Measurements from ENCODE around the gene GPR12.

Gene GPR12

GRCh38 chr13:26759907-26760831 lies at the start of gene GPR12:
Gene GPR12 (minus strand): TSS chr13:26760786. CDS start chr13:26759827, 959 bp downstream.
- DNase-seq: peak in 2 of 14 donors; percentile 6 to 68

GRCh38 chr13:26810095-26810494 lies 49.5 kb upstream of the GPR12 start:
- DNase-seq: no peak

- DNase-seq: no peak
Observed at GRCh38 chr13:26806891-26807290, 46.3 kb upstream of the GPR12 start.

- peak in 1 of 14 donors; percentile 62 for DNase-seq
Observed at GRCh38 chr13:26787961-26788360, 27.4 kb upstream of the GPR12 start.

- DNase-seq: peak in 1 of 14 donors; percentile 83
Observed at GRCh38 chr13:26786651-26787295, 26.2 kb upstream of the GPR12 start.

- peak in 3 of 14 donors; percentile 1 to 54 (median 2) for DNase-seq
Observed at GRCh38 chr13:26785838-26786630, 25.4 kb upstream of the GPR12 start.

GRCh38 chr13:26784704-26785639 lies 24.4 kb upstream of the GPR12 start:
- no peak for DNase-seq

- DNase-seq: no peak
Observed at GRCh38 chr13:26780411-26780810, 19.8 kb upstream of the GPR12 start.

GRCh38 chr13:26779321-26779720 lies 18.7 kb upstream of the GPR12 start:
- DNase-seq: no peak

- no peak for DNase-seq
Observed at GRCh38 chr13:26772531-26772930, 11.9 kb upstream of the GPR12 start.

GRCh38 chr13:26771796-26772195 lies 11.2 kb upstream of the GPR12 start:
- no peak for DNase-seq

- no peak for DNase-seq
Observed at GRCh38 chr13:26762745-26763345, 2.3 kb upstream of the GPR12 start.

- DNase-seq: peak in 1 of 14 donors; percentile 51
Observed at GRCh38 chr13:26760832-26761582, 421 bp upstream of the GPR12 start.

GRCh38 chr13:26759249-26759906 lies 1.2 kb downstream of the GPR12 start:
- DNase-seq: peak in 1 of 14 donors; percentile 75

GRCh38 chr13:26758496-26759157 lies 2.0 kb downstream of the GPR12 start:
- DNase-seq: peak in 1 of 14 donors; percentile 39

GRCh38 chr13:26756961-26757360 lies 3.6 kb downstream of the GPR12 start:
- DNase-seq: no peak

GRCh38 chr13:26752671-26753070 lies 7.9 kb downstream of the GPR12 start:
- no peak for DNase-seq

GRCh38 chr13:26749905-26750304 lies 10.7 kb downstream of the GPR12 start:
- no peak for DNase-seq

- no peak for DNase-seq
Observed at GRCh38 chr13:26749285-26749684, 11.3 kb downstream of the GPR12 start.

All from C1 segment of cervical spinal cord (tissue), 14 donors.